ENCODE measurements around the gene TCHP.
"Not testable (repeated sequence)": the region's sequence is repeated elsewhere in the genome, so short reads cannot be mapped to it uniquely, and the experiment has no call there.

TCHP gene

DNA sequence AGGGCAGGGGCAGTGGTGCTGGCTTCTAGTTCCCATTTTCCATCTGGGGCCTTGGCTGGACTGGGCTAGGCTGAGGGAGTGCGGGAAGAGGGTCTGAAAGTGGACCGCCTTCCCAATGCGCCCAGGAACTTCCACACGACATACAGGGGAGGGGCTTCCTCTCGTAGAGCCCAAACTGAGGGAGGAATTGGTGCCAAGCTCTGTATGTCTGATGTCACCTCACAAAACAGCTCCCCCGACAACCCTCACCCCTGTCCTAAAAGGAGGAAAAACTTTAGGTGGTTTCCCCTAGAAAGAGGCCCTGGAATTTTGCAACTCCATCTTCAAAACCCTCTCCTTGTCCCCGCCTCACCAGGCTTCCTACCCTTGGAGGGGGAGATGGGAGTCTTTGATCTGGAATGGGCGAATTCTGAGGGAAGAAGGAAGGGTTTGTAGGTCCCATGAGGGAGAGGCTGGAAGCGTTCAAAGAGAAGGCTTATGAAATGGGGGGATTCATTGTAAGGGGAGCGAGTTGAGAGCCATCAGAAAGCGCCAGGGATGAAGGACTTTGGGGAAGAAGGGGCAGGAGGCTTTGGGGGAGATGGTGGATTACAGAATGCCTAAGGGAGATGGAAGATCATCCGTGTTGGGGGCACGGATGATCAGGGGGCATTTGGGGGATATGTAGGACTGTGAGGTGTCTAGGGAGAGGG is 20.6 kb upstream of the TCHP start:
- DNase-seq (ENCODE audit: low read depth in 2 of 2, low spot score in 1 of 2), result no peak

DNA sequence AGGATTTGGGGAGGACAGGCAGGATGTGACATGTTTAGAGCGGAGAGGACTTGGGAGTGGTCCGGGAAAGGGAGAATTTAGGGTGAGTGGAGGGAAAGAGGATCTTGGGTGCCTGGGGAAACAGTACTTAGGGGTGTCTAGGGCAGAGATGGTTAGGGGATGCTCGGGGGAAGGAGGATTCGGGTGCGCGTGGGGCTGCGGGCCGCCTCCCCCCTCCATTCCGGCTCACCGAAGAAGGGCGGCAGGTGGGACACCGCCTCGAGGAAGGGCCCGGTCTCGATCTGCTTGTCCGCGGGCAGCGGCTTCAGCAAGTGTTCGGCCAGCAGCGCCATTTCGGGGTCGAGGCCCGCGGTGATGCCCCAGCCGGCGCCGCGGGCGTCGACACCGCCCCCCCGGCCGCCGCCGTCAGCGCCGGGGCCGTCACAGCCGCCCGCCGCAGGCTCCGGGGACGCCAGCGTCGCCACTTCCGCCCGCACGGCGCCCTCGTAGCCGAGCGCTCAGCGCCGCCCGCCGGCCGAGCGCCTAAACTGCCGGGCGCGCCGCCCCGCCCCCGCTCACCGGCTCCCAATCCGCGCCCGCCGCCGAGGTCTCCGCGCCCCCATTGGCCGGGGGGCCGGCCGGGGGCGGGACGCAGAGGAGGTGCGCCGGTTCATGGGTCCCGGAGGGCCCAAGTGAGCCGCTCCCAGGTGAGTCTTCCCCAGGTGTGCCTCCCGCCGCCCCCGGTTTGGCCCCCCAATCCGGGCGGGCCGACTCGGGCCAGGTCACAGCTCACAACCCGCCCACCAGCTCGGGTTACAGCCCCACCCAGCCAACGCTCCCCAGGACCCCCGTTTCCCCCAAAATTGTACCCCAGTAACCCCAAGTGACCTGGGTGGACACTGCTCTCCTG is 19.8 kb upstream of the TCHP start, which contains the start of gene GLTP:
Gene GLTP, minus strand, starts transcription at position 499 of the 889 bp plus-strand sequence. Its CDS starts 167 bp downstream, at position 332.
- peak; percentile 53 to 78 for DNase-seq (ENCODE audit: low read depth in 2 of 2, low spot score in 1 of 2)

DNA sequence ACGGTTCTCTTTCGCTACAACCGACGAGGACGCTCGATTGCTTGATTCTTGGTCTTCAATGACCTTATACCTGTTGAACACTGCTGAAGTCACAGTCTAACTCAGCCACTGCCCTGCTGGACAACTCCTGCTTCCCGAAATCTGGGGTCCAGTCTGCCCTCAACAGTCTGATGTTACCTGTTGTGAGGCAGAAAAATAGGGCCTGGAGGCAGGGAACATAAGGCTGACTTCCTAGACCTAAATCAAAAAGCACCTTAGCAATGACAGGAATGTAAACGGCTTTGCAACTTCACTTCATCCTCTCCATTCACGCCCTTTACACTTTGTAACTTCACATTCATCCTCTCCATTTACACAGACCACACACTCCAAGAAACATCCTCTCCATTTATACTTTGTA is 19.1 kb upstream of the TCHP start:
- no peak for DNase-seq (ENCODE audit: low read depth in 2 of 2, low spot score in 1 of 2)

DNA sequence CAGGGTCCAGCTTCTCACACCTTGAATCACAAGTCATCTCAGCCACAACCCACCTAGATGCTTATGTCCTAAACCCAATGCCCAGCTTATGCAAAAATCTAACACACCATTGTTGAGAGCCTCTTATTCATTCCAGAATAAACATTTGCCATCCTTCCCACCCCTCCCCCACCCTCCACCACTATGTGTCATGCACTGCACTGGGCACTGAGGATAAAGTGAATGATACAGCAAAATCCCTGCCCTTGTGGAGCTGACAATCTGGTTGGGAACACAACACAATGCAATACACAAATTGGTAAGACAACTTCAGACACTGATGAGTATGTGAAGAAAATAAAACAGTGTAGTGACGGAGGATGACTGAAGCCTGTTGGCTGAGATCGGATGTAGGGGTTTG is 18.3 kb upstream of the TCHP start:
- DNase-seq (ENCODE audit: low read depth in 2 of 2, low spot score in 1 of 2), result no peak

DNA sequence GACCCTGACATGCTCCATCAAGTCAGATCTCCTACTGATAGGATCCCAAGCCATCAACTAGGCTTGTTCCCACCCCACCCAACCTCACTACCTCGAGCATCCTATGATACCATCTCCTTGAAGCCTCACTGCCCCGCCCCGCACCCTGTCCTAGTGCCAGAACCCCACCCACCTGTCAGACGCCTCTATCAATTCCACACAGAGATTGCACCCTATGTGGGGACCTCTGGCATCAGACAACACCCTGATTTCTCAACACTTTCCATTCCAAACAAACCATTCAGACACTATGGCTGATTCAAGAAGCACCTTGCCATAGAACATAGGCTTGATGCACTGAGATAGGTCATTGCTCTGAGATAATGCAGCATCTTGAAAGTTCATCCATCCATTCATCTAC is 16.6 kb upstream of the TCHP start:
- no peak for DNase-seq (ENCODE audit: low read depth in 2 of 2, low spot score in 1 of 2)

DNA sequence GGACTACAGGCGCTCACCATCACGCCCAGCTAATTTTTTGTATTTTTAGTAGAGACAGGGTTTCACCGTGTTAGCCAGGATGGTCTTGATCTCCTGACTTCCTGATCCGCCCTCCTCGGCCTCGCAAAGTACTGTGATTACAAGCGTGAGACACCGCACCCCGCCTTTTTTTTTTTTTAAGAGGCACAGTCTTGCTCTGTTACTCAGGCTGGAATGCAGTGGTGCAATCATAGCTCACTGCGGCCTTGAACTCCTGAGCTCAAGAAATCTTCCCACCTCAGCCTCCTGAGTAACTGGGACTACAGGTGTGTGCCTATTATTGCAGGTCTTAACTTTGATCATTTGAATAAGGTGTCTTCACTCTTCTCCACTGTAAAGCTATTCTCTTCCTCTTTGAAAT is 14.5 kb upstream of the TCHP start:
- DNase-seq (ENCODE audit: low read depth in 2 of 2, low spot score in 1 of 2), result no peak

DNA sequence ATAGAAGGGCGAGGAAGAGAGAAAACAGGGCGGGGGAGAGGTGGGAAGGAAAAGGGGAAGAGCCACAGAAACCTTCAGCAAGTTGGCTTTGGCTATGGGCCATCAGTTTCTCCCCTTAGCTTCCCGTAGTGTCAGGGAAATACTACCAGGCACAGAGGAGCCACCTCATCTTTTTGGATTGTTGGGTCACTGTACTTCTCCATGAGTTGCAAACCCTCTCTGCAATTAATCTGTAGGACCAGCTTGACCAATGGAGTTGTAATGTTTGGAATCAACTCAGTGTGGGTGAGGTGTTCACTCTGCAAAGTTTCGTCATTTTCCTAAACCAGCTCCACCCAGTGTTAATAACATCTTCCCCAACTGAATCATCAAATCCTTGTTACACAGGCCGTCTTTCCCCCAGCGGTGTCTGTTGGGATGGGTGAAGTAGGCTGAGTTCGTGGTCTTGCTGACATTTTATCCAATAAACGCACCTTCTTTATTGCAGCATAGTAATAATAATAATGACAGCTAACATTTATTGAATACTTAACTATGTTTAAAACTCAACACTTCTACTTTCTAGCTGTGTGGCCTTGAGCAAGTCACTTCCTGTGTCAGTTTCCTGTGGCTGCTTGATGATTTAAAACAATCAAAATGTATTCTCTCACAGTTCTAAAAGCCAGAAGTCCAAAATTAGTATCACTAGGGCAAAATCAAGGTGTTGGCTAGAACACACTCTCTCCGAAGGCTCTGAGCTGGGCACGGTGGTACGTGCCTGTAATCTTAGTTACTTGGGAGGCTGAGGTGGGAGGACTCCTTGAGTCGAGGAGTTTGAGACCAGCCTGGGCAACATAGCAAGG is 11.7 kb upstream of the TCHP start:
- no peak for DNase-seq (ENCODE audit: low read depth in 2 of 2, low spot score in 1 of 2)

DNA sequence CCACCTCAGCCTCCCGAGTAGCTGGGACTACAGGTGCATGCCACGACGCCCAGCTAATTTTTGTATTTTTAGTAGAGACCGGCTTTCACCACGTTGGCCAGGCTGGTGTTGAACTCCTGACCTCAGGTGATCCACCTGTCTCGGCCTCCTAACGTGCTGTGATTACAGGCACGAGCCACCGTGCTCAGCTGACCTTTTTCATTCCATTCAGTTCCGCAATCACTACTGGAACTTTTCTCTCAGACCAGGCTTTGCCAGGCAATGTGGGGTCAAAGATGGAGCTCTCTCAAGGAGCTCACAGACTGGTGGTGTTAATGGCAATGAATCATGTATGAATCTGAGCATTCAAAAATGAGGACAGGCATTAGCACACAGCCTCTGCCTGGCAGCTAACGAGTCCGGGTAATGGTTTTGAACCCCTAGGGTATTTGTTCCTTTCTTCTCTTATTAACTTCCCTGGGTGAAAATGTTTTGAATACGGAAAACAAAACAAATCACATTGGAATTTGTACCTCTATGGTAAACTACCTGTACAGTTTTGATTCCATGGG is 9.4 kb upstream of the TCHP start:
- DNase-seq (ENCODE audit: low read depth in 2 of 2, low spot score in 1 of 2), result no peak

DNA sequence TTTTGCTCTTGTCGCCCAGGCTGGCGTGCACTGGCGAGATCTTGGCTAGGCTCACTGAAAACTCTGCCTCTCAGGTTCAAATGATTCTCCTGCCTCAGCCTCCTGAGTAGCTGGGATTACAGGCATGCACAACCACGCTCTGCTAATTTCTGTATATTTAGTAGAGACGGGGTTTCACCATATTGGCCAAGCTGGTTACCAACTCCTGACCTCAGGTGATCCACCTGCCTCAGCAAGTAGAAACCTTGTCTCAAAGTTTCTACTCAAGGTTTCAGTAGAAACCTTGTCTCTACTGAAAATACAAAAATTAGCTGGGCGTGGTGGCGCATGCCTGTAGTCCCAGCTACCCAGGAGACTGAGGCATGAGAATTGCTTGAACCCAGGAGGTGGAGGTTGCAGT is 8.3 kb upstream of the TCHP start:
- not testable (repeated sequence) for DNase-seq (ENCODE audit: low read depth in 2 of 2, low spot score in 1 of 2)

DNA sequence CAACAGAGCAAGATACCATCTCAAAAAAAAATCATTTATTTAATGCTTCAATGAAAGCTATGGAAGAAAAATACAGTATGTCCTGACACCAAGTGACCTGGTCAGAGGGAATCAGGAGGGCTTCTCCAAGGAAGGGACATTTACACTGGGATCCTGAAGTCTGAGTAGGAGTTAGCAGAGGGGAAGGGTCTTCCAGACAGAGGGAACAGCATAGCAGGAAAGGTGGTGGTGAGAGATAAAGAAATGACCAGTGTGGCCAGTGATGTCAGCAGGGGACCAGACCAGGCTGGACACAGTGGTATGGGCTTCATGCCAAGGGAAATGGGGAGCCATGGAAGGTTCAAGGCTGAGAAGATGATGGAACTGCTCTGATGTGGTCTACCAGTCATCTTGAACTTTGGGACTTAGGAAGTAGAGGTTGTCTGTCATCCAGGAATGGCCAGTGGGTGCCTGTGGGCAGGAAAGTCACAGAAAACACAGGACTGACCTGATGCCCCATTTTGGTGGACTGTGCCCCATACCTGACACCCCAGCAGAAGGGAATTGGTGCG is 7.8 kb upstream of the TCHP start:
- DNase-seq (ENCODE audit: low read depth in 2 of 2, low spot score in 1 of 2), result no peak

DNA sequence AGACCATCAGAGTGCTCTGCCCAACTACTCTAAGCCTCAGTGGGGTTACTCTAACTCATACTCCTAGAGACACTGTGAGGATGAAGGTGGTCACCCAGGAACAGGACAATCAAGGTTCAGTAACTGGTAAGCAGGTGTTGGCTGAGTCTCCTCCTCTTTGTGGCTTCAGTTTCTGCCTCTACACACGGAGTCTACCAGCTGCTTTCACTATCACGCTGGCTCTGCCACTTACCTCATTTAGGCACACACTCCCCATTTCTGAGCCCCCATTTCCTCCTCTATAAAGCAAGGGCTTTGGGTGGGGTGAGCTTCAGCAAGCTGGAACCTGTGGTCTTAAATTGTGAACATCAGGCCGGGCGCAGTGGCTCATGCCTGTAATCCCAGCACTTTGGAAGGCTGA is 7.3 kb upstream of the TCHP start:
- no peak for DNase-seq (ENCODE audit: low read depth in 2 of 2, low spot score in 1 of 2)

DNA sequence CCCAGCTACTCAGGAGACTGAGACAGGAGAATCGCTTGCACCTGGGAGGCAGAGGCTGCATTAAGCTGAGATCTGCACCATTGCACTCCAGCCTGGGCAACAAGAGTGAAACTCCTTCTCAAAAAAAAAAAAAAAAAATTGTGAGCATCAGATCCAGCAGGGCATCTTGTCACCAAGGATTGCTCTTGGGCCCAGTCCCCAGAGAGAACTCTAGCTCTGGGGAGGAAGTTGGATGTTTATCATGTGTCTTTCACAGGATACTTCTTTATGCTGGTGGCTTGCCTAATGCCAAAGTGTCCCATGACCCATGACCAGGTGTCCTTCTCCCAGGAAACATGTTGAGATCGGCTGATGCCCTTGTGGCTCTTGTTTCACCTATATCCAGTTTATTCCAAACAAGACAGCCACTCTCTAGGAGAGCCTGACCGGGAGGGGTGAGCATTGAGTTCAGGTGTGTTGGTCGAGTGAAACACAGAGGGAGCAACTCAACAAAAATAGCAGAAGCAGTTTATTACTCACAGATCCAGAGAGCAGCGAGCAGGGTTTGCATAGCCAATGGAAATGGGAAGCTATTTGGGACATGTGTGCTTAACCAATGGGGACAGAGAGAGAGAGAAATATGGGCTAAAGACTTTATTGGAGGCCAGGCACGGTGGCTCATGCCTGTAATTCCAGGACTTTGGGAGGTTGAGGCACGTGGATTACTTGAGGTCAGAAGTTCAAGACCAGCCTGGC is 6.6 kb upstream of the TCHP start:
- no peak for DNase-seq (ENCODE audit: low read depth in 2 of 2, low spot score in 1 of 2)

DNA sequence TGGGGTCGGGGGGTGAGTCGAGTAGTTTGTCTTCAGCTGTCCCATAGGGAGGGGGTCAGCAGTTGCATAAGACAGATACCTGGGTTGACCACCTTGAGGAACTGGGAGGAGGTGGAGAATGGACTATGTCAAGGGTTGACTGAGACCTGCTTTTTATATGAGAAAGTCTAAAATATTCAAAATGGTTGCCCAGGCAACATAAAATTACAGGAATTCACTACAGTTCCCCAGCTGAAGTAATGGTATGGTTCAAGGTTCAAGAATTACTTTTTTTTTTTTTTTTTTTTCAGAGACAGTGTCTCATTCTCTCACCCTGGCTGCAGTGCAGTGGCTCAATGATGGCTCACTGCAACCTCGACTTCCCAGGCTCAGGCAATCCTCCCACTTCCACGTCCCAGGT is 5.1 kb upstream of the TCHP start:
- DNase-seq (ENCODE audit: low read depth in 2 of 2, low spot score in 1 of 2), result no peak

DNA sequence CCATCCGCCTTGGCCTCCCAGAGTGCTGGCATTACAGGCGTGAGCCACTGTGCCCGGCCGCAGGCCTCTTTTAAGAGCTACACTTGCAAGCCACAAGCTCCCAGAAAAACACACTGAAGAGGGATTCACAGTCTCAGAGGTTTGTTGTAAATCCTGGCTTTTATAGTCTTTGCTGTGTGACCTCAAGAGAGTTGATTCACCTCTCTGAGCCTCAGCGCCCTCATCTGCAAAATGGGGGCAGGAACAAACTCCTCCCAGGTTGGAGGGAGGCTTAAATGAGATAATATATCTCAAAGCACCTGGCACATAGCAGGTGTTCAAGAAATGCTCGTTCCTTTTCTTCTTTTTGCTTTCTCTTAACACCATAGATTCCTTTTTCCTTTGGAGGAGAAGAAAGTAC is 3.9 kb upstream of the TCHP start:
- DNase-seq (ENCODE audit: low read depth in 2 of 2, low spot score in 1 of 2), result no peak

DNA sequence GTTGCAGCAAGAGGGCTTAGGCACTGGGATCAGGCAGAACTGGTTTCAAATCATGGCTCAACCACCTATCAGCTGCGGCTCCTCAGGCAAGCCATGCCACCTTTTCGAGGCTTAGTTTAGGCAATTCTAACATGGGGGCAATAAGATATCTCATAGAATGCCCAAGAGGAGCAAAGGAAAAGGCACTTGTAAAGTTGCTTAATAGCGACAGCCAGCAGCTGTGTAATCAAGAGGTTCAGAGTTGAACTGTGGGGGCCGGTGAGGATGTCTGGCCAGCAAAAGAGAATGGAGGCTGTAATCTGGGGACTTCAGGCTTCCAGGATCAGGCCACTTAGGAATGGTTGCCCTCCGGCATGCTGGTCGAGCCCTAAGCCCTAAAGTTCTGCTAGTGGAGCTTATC is 3.0 kb upstream of the TCHP start:
- DNase-seq (ENCODE audit: low read depth in 2 of 2, low spot score in 1 of 2), result no peak

DNA sequence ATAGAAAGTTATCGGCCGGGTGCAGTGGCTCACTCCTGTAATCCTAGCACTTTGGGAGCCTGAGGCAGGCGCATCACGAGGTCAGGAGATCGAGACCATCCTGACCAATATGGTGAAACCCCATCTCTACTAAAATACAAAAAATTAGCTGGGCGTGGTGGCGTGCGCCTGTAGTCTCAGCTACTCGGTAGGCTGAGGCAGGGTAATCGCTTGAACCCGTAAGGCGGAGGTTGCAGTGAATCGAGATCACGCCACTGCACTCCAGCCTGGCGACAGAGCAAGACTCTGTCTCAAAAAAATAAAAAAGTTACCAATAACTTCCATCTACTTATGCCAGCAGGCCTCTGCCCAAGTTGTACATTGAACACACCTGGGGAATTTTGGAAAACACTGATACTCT is 729 bp upstream of the TCHP start:
- not testable (repeated sequence) for DNase-seq (ENCODE audit: low read depth in 2 of 2, low spot score in 1 of 2)

DNA sequence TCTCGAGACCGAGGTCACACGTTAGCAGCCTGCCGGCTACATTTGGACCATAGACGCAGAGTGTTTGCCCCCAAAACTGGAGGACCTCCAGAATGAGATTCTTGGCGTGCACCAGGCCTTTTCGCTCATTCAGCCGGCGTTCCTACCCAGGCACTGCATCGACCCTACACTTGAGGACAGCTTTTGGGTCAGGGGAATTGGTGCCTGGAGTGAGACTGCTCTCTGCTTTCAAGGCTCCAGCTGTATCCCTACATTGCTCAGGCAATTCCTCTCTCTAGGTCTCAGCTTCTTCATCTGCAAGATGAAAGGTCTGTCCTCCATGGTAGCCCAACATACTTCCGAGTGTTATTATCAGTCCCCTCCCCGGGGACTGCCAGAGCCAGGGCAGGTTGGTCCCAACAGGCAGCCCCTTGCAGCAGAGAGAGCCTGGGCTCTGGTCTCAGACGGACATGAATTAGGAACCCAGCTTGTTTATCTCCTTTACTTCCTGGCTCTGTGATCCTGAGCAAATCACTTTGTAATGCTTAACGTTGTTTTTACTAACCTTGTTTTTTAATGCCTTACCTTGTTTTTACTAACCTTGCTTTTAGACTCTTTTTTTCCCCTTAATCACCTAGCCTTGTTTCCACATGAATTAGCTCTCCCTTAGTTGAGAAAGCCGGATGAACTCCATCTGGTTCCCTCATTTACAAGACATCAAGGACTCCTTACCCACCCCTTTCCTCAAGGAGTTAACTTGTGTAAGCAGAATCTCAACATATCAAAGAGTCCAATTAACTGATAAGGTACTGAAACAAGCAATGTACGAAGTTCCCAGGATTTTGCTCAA is 892 bp downstream of the TCHP start:
- no peak for DNase-seq (ENCODE audit: low read depth in 2 of 2, low spot score in 1 of 2)

DNA sequence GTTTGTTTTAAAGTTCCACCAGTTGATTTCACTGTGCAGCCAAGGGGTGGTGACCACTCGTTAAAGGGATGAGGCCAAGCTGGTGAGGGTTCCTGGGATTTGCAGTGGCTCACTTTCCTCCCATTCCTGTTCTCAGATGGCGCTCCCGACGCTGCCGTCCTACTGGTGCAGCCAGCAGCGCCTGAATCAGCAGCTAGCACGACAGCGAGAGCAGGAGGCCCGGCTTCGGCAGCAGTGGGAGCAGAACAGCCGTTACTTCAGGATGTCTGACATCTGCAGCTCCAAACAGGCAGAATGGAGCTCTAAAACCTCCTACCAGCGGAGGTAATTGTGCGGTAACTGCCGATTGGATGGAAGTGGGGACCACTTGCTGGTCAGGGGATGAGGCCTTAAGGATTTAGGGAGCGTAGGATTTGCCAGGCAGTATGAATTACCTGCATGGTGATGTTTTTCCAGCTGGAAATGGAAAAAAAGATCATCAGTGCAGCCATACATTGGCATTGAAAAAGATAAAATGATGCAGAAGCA is 2.9 kb downstream of the TCHP start:
- no peak for DNase-seq (ENCODE audit: low read depth in 2 of 2, low spot score in 1 of 2)

DNA sequence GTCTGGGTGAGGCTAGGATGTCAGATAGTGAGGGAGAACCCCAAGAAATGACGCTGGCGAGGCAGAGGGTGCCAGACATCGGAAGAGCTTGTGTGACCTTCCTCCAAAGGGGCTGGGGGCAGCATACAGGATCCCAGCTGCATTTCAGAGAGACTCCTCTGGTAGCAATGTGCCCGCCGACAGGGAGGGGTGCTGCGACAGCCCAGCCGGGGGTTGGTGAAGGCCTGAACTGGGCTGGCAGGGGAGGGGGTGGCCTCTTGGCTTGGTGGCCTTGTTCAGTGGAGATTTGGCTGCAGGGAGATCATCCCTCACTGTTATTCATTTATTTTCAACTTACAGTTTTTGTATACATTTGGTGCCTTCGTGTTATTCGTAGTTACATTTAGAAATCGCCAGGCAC is 5.2 kb downstream of the TCHP start:
- DNase-seq (ENCODE audit: low read depth in 2 of 2, low spot score in 1 of 2), result no peak
